Fibroblast of skin of right biceps (primary cell): ENCODE results near the gene PPP1R13L.

Experiments
- DNase-seq: peaks from one replicate; pipeline ENCODE4 v3.0.0-alpha.2; 2013

The PPP1R13L gene

DNA sequence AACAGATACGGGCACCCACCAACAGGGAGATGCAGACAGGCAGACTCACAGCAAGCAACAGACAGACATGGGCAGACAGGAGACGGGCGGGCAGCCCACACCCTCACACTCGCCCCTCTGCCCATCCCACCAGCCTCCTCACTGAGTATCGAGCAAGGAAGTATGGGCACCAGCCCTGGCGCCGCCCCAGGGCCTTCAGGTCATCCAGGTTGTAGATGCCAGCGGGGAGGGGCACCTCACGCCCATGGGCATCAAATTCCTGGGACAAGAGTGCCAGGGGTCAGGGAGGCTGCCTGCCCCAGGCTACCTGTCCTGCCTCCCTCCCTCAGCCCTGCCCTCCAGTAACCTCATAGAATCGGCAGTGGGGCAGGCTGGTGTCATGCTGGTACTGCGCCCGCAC lies 40.2 kb downstream of the PPP1R13L start:
- no peak for DNase-seq

DNA sequence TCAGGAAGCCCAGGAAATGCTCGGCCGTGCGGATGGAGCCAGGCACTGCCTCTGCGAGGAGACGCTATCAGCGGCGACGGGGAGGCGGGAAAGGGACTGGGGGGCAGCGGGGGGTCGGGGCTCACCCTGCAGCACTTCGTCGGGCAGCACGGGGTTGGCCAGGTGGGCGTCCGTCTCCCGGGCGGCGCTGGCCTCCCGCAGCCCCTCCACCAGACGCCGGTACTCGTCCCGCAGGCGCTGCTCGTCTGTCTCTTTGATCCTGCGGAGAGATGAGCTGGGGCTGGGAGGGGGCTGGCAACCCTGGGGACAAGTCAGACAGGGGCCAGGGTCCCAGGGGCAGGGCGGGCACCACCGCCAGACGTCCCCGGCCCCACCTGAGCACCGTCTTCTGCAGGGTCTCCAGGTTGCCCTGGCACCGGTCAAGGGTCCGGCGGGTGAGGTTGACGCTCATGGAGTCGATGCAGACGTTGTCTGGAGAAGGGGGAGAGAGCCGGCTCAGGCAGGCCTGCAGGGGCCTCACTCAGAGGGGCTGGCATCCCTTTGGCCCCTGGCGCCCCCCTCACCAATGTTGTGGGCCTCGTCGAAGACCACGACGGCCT lies 40.9 kb downstream of the PPP1R13L start:
- no peak for DNase-seq

GRCh38 chr19:45362291-45362690 lies 42.6 kb downstream of the PPP1R13L start:
- DNase-seq, result no peak

DNA sequence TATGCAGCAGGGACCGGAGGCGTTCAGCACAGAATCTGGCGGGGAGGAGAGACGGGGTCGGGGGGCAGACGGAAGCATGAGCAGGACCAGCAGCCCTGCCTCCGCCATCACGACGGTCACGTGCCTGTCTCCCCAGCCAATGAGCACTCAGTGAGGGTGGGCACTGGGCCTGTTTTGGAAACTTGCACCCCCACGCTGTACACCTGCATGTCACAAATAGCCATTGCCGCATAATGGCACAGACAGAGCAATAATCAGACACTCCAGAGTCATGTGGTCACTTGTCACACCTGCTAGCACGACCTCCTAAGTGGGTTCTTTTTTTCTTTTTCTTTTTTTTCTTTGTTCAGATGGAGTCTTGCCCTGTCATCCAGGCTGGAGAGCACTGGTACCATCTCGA lies 43.3 kb downstream of the PPP1R13L start:
- no peak for DNase-seq

DNA sequence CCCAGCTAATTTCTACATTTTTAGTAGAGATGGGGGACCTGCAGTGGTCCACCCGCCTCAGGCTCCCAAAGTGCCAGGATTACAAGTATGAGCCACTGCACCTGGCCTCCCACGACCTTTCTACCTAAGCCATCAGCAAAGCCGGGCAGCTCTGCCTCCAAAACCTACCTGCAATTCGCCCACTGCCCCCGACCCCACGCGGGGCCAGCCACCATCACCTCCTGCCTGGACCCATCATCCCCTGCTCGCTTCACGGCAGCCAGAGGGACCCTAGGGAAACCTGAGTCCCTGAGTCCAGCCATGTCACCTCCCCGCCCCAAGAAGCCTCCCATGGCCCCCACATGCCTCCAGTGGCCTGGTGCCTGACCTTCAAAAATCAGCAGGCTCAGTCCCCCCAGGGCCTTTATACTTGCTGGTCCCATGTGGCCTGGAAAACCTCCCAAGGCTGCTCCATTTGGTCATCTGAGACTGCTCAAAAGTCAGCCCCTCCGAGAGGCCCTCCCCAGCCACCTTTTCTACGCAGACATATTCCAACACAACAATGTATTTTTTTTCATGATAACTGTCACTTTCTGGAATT lies 46.6 kb downstream of the PPP1R13L start:
- no peak for DNase-seq

- no peak for DNase-seq
Observed at GRCh38 chr19:45357445-45357783, 47.5 kb downstream of the PPP1R13L start.

DNA sequence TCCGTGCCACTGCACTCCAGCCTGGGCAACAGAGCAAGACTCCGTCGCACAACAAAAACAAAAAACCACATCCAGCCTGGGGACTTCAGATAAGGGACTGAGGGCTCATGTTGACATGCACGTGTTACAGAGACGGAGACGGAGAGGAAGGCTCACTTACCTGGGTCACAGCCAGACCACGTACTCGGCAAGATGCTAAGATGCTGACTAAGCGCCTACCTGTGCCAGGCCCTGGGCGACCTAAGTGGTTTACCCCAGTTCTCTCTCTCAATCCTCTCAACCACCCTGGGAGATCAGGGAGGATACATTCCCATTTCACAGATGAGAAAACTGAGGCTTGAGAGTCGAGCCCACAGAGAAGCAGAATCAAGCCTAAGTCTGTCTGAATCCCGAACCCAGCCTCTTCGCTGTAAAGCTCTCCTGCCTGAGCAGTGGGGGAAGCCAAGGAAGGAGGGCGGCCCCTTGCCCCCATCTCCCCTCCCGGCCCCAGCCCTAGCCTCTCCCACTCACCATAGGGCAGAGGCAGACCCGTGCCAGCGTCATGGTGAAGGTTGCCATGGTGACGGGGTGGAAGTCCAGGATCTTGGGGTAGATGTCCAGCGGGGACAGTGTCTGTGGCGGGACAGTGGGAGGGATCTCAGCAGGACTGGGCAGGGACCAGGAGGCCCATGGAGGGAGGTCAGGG lies 48.0 kb downstream of the PPP1R13L start:
- no peak for DNase-seq

DNA sequence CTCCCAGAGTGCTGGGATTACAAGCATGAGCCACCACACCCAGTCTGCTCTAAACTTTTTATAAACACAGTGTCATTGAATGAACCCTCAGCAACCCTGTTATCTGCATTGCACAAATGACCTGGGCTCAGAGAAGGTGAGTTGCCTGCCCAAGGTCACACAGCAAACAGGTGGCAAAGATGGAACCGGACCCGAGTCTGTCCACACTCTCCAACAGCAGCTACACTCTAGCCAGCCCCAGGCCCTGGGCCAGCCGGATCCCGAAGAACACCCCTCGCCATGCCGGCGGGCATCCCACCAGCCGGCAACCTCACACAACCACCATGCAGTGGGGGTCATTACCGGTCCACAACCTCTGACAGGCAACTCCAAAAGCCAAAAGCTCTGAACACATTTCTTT lies 49.0 kb downstream of the PPP1R13L start:
- DNase-seq, result no peak

- no peak for DNase-seq
Observed at GRCh38 chr19:45355402-45355801, 49.5 kb downstream of the PPP1R13L start.

GRCh38 chr19:45354241-45354842 lies 50.5 kb downstream of the PPP1R13L start:
- DNase-seq, result no peak

GRCh38 chr19:45352914-45353796 lies 51.7 kb downstream of the PPP1R13L start:
- no peak for DNase-seq

DNA sequence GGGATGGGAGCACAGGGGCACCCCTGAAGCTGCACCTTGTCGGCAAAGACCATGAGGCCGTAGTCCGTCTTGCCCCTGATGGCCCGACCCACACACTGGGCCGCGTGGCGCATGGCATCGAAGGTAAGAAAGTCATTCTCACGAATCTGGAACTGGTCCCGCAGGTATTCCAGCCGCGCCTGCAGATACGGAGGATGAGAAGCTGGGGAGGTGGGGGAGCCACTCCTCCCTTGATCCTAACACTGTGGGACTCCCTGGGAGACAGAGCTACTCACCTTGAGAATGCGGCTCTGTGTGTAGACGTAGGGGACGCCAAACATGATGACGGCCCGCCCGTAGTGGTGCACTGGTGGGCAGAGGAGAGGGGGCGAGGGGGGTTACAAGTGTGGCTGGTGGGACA lies 52.4 kb downstream of the PPP1R13L start:
- no peak for DNase-seq

DNA sequence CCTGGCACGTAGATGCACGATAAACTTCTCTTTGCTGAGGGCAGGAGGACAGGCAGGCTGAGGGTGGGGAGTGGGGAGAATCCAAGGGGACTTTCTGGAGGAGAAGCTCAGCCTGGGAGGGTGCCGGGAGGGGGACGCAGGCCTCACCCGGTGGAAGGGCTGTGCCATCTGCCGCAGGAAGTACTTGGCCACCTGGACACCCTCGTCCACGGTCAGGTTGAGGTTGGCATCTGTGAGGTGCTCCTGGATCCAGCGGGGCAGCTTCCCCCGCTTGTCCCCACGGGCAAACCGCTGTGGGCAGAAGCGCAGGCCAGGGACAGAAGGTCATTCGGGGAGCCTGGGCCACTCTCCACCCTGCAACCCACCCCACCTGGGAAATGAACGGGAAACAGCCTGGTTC lies 52.8 kb downstream of the PPP1R13L start:
- no peak for DNase-seq

DNA sequence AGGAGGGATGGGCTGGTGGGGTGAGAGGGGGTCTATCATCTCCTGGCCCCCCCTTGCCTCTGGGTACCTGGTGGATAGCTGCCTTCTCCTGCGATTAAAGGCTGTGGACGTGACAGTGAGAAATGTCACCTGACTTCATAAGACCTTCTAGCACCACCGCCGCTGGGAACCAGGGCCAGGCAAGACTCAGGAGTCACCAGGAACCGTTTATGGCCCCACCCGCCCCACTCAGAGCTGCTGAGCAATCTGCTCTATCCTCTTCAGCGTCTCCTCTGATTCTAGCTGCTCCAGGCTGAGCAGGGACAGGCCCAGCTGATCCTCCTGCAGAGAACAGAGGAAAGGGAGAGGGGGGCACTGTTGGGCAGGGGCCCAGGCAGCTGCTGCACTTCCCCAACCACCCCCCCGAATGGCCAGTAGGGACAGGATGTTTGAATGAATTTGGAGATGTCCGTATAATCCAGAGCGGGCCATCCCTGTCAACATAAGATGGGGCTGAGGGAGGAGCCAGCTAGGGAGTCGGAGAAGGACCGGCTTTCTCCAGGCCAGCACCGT lies 53.4 kb downstream of the PPP1R13L start:
- no peak for DNase-seq

GRCh38 chr19:45350477-45351058 lies 54.3 kb downstream of the PPP1R13L start:
- no peak for DNase-seq

DNA sequence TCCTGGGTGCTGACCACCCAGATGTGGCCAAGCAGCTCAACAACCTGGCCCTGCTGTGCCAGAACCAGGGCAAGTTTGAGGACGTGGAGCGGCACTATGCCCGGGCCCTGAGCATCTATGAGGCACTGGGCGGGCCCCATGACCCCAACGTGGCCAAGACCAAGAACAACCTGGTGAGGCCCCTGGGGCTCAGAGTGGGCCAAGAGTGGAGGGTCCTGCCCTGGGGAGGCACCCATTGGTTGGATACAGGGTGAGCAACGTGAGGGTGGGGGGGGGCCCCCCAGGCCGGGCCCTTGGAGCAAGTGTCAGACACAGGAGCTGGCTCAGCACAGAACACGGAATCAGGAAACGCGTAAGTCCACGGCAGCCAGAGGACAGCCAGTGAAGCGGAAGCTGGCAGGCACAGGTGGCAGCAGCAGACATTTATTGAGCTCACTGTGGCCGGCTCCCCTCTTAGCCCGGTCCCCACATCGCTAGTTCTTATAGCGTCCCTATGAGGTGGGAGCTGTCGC lies 55.4 kb downstream of the PPP1R13L start:
- DNase-seq, result no peak

- DNase-seq, result no peak
Observed at GRCh38 chr19:45349126-45349415, 55.8 kb downstream of the PPP1R13L start.

GRCh38 chr19:45348367-45349125 lies 56.3 kb downstream of the PPP1R13L start:
- DNase-seq, result no peak

- no peak for DNase-seq
Observed at GRCh38 chr19:45347570-45348366, 57.1 kb downstream of the PPP1R13L start.

DNA sequence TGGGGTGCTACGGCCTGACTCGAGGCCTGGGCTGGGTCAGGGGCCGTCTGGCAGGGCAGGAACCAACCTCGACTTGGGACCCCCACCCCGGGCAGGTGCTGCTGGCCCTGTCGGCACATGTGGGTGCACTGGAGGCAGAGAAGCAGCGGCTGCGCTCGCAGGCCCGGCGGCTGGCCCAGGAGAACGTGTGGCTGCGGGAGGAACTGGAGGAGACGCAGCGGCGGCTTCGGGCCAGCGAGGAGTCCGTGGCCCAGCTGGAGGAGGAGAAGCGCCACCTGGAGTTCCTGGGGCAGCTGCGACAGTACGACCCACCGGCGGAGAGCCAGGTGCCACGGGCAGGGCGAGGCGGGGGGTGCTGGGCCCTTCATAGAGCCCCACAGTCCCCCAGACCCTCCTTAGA lies 58.4 kb downstream of the PPP1R13L start:
- DNase-seq, result no peak

DNA sequence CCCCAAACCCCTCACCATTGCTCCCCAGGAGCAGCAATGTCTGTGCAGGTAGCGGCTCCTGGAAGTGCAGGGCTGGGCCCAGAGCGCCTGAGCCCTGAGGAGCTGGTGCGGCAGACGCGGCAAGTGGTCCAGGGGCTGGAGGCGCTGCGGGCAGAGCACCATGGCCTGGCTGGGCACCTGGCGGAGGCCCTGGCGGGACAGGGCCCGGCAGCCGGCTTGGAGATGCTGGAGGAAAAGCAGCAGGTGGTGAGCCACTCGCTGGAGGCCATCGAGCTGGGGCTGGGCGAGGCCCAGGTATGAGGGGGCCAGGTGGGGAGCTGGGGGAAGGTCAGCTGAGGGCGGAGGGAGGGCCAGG lies 59.4 kb downstream of the PPP1R13L start:
- no peak for DNase-seq
